SU-DHL-6 (cell line): ENCODE data around the gene RAB1B.

ENCODE experiments used
- CTCF ChIP-seq: fragments of 200-600 bp; sonication (generic); IDR thresholded peaks from one replicate; pipeline ENCODE4 v1.5.1; 2017; ENCODE audit warnings: antibody characterized with exemption, mild to moderate bottlenecking, low read length, moderate library complexity; ENCODE audit not compliant: insufficient read depth, poor library complexity, severe bottlenecking
- EZH2phosphoT487 ChIP-seq: fragments of 200-600 bp; sonication (generic), shearing (Covaris generic); conservative IDR thresholded peaks from 2 replicates; pipeline ENCODE4 v1.6.1; 2018; ENCODE audit warnings: mild to moderate bottlenecking, antibody characterized with exemption, low read length, moderate library complexity, mixed read lengths

GRCh38 chr11:66243782-66244535, 24.5 kb upstream of the RAB1B start:
- TF ChIP-seq EZH2phosphoT487 = no peak
- TF ChIP-seq CTCF = no peak
